ENCODE measurements around the gene PRDM16.

Gene PRDM16

DNA sequence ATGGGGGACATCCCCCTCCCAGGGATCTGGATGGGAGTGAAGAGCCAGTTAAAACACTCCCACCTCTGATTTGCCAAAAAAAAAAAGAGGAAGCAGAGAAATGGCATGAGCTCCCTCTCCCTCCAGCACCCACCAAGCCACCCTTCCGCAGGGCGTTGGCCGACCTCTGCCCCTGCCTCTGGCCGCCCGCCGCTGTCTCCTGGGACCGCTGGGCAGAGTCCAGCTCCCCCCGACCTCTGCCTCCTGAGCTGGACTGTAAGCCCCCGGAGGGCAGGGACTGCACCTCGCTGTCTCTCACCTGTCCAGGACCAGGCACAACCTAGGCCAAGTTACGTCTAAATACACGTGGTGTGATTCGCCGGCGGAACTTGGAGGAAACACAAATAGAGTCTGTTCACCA is 174.3 kb downstream of the PRDM16 start:
- no peak for DNase-seq (ENCODE audit: low spot score)

DNA sequence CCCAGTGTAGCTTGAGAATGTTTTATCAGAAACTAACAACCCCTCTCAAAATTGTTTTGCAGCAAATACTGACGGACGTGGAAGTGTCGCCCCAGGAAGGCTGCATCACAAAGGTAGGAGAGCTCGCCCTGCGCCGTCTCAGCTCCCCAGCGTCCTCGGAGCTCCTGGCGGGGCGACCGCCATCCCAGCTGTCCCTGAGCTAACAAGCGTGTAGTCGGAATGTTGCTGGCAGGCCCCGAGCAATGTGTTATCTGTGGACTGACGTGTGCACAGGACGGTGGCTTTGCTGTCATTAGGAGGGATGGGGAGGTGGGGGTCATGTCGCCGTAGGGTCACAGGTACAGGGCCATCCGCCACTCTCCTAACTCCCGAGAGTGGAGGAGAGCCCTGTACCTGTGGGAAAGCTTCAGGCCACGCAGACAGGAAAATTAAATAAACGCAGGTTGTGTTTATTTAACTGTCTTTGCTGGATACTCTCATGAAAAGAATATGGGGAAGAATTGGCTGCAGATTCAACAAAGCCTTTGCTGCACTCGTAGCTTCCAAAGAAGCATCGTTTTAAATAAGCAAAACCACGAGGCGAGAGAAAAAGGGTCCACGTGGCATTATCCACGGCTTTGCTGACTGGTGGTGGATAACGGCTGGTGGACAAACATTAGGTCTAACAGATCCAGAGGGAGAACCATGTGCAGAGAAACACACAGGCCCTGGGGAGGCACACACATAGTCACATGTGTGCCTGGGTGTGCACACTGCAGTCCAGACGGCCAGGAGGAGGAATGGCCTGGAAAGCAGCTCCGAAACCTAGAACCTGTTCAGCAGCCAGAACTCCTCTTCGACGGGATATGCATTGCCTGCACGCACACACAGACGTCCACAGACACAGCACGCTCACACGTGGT is 175.3 kb downstream of the PRDM16 start:
- DNase-seq (ENCODE audit: low spot score) = no peak

DNA sequence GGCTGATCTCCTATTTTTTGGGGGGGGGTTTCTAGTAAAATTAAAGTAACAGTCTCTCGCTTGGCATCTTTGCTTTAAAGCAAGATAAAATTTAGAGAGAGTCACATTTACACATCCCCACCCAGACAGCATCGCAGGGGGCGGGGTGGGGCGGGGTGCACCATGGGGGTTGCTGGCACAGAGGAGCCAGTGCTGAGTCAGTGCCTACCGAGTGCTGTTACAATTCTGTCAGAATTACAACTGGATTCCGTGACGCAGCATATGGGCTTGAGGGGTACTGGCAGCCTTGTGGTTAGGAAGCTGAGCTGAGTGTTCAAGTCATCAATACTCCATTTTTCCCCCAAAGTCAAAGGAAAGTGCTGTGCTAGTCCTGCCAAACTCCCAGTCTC is 175.9 kb downstream of the PRDM16 start:
- no peak for DNase-seq (ENCODE audit: low spot score)

DNA sequence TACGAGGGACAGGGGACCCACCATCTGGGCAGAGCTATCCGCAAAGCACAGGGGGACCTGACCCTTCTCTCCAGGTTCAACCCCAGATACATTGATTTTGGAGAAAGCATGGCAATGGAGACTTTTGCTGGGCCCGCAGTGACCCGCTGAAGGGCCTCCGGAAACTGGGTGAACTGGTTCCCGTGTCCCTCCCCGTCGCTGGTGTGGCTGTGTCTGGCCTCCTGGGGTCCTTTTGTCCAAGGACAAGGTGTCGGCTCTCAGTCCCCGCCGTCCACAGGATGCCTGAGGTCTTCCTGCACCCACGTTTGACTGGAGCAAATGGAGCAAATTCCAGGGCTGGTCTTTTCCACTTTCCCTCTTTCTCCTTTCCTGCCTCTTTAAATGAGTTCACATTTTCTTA is 176.3 kb downstream of the PRDM16 start:
- DNase-seq (ENCODE audit: low spot score) = no peak

DNA sequence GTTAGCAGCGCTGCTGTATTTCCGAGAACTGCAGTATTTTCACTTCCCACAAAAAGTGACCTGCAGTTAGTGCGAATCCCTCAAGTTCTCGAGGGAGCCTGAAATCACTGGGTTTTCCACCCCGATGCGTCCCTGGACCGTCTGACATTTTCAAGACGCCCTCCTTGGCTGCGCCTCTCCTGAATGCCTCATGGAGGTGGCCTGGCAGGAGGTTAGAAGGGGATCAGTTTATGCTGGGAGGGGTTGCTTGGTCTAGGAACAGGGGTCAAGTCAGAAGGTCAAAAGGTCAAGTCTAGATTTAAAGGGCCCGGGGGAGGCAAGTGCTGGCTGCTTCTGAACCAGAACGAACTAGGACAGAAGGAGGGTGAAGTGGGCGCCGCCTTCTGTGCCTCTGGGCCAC is 176.8 kb downstream of the PRDM16 start:
- DNase-seq (ENCODE audit: low spot score) = no peak

DNA sequence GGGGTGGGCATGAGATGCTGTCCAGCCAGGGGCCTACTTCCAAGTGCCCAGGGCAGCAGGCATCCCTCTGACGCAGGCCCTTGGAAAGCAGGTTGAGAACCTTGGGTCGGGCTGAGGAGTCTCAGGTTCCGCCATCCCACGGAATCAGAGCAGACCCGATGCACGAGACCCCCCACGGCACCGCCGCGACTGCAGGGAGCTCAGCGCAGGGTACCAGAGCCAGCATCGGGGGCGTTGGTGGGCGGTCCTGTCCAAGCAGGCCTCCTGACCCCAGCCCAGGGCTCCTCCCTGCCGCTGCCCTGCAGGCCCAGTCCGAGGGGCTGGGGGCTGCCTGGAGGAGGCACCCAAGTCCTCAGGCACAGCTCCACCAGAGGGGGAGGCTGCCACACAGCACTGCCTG is 177.2 kb downstream of the PRDM16 start:
- DNase-seq (ENCODE audit: low spot score) = no peak

DNA sequence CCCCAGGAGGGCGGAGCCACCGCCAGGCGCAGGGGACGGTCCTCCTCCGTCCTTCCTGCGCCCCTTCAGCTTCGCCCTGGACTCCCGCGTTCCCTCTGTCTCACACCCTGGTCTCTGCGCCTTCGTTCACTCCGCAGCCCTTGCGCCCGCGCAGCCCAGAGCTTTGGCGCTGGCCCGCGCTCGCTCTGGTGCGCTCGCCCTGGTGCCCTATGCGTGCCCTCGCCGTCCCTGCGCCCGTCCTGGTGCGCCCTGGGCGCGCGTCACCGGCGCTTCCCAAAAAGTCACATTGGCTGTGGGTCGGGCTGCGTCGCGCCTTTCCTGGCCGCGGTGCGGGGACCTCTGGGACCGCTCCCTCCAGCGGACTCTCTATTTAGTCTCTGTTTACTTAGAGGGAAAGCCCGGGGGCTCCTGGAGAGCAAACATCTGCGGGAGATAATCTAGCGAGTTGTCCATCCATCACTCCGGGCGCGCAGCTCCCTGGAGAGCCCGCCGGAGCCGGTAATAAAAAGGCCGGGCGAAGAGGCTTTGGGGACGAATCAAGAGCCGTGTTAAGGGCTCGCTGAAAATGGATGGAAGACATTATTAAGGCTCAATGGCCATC is 178.6 kb downstream of the PRDM16 start:
- DNase-seq (ENCODE audit: low spot score) = no peak

DNA sequence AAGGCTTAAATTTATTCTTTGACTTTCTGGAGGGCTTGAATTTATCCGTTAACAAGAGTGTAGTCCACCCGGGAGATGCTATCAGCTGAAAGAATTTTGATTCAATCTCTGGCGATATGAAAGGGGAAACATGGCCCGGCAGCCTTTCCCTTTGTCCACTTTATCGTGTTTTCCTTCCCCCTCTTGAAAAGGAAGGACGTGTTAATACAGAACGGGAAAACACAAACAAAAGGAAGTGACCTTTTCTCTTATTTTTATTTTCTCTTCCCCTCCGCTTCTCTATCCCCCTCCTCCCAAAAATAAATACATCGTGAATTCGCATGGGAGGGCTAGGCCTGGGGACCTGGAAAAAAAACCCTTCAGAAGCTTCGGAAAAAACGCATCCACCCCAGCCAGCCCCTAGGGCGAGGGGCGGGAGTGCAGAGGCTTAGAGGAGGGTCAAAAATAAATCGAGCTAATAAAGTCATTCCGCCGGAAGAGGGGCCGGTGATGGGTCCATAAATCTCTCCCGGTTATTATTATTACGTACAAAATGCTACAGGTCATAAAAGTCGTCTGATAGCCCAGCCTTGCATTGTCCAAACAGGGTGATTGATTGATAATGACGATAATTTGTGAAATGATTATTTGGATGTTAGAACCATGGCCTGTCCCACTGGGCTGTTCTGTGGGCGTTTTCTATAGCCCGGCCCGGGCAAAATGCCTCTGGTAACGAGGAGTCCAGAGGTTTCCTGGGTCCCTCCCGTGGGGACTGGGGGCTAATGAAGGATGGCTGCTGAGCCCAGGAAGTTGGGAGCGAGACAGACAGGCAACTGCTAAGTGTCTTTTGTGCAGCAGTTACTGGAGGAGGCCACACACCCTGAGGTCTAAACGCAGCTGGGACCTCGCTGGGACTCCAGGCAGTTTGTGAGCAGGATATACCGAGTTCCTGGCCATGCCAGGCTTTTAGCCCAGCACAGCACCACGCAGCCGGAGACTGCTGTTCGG is 179.4 kb downstream of the PRDM16 start:
- DNase-seq (ENCODE audit: low spot score) = no peak

DNA sequence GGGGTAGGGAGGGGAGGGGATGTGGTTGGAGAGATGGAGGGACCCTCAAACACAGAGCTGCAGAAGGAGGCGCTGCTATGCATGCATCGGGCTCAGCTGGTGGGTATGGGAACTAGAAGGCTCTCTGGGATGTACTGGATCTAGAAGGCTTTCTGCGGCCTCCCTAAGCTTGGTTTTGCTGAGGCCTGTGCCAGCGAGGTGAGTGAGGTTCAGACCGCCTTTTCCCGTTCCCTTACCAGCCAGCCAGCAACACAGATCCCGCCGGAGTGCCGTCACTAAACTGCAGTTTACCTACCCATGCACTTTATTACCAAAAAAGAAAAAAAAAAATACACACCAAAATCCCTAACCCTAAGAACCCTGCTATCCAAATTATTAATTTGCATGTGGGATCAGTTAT is 180.2 kb downstream of the PRDM16 start:
- no peak for DNase-seq (ENCODE audit: low spot score)

DNA sequence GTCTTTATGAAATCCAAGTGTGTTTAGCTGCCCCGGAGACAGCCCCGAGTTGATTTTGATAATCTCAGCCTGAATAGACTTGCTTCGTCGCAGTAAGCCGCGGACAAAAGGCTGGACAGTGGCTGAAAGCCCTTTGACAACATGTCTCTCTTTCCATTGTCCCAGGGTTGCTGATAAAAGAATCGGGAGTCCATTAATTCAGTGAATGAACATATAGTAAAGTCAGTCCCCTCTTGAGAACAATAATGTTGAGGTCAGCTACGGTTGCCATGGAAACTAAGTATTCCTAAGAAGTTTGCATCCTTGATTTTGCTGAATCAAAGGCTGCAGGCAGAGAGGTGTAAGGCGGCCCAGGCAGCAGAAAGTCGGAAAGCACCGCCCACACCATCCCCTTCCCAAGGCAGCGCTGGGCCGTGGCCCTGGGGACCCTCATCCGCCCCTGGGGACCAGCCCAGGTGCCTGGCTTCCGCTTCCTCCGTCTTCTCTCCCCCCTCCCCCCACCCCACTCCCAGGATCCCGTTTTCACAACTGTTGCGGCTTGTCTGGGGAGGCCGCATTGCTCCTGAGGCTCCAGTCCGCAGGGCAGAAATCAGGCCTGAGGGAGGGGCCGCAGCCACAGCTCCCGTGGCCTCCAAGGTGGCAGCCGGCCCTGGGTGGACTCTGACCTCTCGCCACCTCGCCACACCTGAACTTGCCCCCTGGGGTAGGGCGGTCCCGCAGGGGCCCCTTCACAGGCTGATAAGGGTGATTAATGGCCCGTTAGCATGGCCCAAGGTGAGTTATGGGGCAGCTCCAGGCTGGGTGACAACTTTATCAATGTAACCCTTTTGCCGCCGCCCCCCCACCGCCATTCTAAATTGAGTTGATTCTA is 180.9 kb downstream of the PRDM16 start:
- no peak for DNase-seq (ENCODE audit: low spot score)

DNA sequence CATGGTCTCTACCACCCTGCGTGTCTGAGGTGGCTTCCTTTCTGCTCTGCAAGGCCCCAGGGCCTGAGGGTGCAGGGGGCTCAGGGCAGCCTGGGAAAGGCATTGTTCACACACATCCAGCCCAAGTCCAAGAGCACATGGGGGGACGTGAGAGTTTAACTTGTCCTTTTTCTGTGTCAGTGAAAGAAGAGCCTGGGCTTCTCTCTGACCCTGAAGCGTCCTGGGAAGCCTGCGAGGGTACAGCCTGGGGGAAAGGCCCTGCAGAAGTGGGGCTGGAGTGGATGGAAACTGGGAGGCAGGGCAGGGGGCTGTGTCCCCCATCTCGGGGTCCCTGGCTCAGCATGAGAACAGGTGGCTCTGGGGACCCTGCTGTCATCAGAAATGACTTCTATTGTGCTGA is 181.6 kb downstream of the PRDM16 start:
- DNase-seq (ENCODE audit: low spot score) = no peak

DNA sequence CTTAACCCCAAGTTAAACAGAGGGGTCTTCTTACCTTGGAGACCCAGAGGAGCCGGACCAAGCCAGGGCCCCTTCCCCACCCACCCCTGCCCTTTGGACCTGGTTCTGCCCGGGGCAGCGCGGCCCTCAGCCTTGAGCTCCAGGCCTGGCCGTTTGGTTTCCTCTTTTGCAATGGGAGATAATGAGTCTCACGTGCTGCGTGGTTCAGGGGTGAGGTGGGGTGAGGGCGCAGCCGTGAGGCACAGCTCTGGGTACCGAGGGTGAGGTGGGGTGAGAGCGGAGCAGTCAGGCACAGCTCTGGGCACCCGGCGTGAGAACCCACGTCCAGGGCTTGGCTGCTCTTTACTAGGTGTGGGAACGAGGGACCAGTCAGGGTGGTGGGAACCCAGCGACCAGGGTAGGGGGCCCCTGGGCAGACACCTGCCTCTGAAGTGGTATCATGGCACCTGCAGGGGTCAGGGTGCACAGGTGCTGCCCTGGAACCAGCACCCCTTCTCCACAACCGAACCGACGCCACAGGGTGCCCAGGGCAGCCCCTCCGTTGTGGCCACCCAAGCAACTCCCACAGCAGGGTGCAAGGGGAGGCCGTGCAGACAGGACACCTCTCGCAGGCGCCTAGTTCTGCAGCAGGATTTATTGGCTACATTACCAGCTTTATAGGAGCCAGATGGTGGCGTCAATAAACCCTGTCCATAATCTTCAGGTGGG is 182.2 kb downstream of the PRDM16 start:
- no peak for DNase-seq (ENCODE audit: low spot score)

DNA sequence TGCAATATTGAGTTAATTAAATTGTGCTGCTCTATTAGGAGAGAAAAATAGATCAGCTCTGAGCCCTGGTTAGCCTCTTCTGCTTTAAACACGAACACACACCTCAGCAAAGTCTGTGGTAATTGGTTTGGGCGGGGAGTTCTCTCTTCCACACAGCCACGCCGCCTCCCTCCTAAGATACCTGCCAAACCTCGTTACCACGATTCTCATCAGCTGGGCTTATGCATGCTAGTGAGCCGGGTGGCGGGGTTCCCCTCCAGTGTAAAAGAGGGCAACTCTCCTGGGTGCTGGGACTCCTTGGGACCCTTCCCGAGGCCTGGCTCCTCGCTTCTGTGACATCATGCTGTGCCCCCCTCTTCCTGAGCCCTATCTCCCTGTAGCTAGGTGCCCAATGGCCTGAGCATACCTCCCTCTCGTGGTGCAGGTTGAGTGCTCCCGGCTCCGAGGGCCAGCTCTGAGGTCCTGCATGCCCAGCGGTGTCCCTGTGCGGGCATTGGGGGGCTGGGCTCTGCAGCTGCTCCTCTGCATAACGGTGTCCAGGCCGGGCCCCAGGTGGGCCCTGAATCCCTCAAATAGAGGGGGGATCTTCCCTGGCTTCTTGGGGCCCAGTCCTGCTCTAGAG is 182.9 kb downstream of the PRDM16 start:
- no peak for DNase-seq (ENCODE audit: low spot score)

DNA sequence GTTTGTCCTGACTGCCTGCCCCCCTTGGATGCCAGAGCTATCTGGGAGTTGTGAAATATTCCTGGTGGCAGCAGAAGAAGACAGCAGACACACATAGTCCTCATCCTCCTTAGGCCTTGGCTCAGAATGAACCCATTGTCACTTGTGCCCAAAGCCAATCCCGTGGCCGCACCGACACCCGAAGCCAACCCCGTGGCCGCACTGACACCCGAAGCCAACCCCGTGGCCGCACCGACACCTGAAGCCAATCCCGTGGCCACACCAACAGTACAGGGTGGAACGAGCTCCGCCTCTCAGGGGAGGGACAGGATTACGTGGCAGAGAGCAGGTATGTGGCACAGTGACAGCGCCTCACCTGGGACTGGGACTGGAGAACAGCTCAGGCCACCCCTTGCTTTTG is 186.7 kb downstream of the PRDM16 start:
- DNase-seq (ENCODE audit: low spot score) = no peak

DNA sequence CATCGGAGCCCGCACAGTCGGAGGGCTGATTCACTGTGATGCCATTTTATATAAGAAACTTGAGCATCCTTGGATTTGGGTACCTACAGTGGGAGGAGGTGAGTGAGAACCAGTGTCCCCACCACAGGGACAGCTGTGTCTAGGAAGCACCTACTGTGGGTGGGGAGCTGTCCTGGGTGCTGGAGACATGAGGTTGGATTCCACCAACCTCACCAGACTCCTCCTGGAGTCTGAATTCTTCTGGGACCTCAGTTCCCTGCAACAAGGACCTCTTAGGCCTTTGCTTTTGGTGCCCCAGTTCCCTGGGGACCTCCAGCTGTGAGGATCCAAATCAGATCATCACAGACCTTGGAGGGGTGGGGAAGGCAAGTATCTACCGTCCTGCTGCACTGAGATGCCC is 188.8 kb downstream of the PRDM16 start:
- DNase-seq (ENCODE audit: low spot score) = no peak

DNA sequence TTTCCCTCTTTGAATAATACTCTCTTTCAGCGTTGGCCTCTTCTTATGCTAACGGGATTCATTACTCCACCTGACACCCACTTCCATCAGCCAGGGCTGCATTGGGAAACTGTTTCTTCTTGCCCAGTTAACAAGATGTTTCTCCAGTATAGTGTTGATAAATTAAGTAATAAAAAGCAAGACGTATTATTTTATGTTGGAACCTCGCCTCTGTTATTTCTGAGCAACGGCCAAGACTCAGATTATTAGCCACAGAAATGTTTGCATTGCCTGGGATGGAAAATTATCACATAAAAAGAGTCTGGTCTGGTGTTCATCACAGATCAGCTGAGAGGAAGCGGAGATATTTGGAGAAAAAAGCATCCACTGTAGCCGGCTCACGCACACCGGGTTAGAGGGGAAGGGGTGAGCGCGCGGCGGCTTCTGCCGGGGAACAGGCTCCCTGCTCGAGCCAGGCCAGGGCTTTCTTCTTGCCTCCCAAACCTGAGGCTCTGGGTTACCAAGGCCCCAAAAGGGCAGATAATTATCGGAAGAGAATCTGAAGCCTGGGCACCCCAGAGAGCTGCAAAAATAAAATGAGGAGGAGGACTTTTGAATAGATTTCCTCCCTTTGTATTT is 189.5 kb downstream of the PRDM16 start:
- no peak for DNase-seq (ENCODE audit: low spot score)

DNA sequence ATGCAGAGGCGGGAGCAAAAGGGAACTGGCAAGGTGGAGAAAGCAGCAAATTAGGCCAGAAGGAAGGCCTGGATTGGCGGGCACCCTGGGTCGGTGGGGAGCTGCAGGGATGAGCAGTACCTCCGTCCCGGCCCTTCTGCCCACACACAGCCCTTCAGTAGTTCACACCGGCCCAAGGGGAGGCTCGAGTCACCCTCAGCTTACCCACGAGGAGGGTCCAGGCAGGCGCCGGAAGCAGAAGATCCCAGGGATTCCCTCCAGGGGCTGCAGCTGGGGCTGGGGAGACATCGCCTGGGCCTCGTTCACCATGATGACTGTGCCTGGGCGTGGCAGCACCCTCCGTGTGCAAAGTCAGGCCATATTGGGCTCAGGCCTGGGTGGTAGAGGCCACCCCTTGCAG is 190.0 kb downstream of the PRDM16 start:
- no peak for DNase-seq (ENCODE audit: low spot score)

DNA sequence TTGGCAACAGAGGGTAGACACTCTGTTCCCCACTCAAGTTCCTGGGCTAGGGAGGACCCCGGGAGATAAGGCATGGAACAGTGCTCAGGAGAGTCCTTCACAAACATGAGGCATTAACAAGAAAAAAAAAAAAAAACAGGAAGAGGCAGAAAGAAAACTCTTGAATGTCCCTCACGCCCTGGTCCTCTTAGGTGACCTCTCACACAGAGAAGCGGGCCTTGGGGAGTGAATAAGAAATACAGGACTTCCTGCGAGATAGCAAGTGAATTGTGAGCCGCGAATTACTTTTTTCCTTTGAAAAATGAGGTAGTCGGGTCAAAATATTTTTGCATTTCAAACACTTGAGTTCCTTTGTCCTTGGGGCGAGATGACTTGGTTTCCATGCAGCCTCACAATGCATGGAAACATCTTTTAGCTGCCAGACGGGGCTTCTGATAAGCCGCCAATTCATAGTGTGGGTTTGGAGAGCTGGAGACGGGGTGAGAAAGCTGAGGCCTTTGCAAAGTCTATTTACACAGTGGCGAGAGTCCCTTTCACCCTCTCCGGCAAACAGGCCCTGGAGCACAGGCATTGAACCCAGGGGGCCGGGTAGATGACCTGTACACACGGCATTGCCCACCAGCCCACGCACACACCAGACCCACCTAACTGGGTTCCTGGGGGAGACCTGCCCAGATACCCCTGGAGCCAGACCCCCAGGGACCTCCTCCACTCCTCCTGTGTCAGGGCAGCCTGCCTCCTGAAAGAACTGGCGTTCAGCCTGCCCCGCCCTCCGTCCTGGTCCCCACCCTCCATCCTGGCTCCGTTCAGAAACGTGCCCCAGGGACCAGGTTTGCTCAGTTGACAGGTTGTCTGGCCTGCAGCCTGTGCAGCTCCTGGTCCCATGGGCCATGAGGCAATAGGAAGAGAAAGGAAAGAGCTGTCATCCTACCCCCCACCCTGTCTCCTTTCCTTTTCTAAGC is 192.3 kb downstream of the PRDM16 start:
- DNase-seq (ENCODE audit: low spot score) = no peak
